A673 (cell line): ENCODE measurements around the gene WBP4.

Experiments used
- EZH2 ChIP-seq: fragments of 200-600 bp; sonication (generic); IDR thresholded peaks from 2 replicates; pipeline ENCODE4 v1.6.1; 2017; ENCODE audit warnings: borderline replicate concordance, low read depth, mild to moderate bottlenecking, mixed read lengths, antibody characterized with exemption, low read length; ENCODE audit not compliant: poor library complexity, severe bottlenecking
- TF ChIP-seq, protein P1 (sequence below): fragments of 300-800, 200-600 bp; sonication (generic); conservative IDR thresholded peaks from 2 replicates; pipeline ENCODE4 v1.5.1; 2017; ENCODE audit warnings: low read depth, mild to moderate bottlenecking, antibody characterized with exemption, low read length, moderate library complexity, mixed read lengths

- TF ChIP-seq, protein P1, sequence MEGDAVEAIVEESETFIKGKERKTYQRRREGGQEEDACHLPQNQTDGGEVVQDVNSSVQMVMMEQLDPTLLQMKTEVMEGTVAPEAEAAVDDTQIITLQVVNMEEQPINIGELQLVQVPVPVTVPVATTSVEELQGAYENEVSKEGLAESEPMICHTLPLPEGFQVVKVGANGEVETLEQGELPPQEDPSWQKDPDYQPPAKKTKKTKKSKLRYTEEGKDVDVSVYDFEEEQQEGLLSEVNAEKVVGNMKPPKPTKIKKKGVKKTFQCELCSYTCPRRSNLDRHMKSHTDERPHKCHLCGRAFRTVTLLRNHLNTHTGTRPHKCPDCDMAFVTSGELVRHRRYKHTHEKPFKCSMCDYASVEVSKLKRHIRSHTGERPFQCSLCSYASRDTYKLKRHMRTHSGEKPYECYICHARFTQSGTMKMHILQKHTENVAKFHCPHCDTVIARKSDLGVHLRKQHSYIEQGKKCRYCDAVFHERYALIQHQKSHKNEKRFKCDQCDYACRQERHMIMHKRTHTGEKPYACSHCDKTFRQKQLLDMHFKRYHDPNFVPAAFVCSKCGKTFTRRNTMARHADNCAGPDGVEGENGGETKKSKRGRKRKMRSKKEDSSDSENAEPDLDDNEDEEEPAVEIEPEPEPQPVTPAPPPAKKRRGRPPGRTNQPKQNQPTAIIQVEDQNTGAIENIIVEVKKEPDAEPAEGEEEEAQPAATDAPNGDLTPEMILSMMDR: no peak
- no peak for TF ChIP-seq EZH2
Observed at GRCh38 chr13:41056826-41057711, 4.2 kb upstream of the WBP4 start.
